HepG2 (cell line): ENCODE measurements around the gene DAD1. TPM values are rescaled to one million over a fixed set of nuclear protein-coding genes. Genes with fewer than 3 reads are reported as not detected.

Experiments used
- ELF4 ChIP-seq: sonication (generic); formaldehyde crosslinking; IDR thresholded peaks from 2 replicates; pipeline ENCODE4 v1.5.0; 2020; ENCODE audit warnings: missing genetic modification reagents, mild to moderate bottlenecking, moderate library complexity, borderline replicate concordance
- GATAD2A ChIP-seq: IDR thresholded peaks from 2 replicates; pipeline ENCODE4 v1.6.1; 2016
- HNRNPLL ChIP-seq: fragments of 200-400 bp; formaldehyde crosslinking; IDR thresholded peaks from 2 replicates; pipeline ENCODE4 v1.6.1; 2017; ENCODE audit warnings: mild to moderate bottlenecking, low read depth, low read length; ENCODE audit not compliant: poor library complexity, severe bottlenecking
- MAF1 ChIP-seq: sonication (generic); formaldehyde crosslinking; IDR thresholded peaks from 2 replicates; pipeline ENCODE4 v1.5.0; 2020; ENCODE audit warnings: missing genetic modification reagents, borderline replicate concordance
- MAZ ChIP-seq, 2 experiments: sonication (generic) in 1 of 2; formaldehyde crosslinking in 1 of 2; IDR thresholded peaks; 2 replicates each; pipeline versions ENCODE4 v1.5.0 to v1.6.1; 2012 to 2020; ENCODE audit warnings: low read depth in 2 of 2, mild to moderate bottlenecking in 2 of 2, borderline replicate concordance in 1 of 2, improper control_type of control experiment in 1 of 2, low read length in 1 of 2, missing genetic modification reagents in 1 of 2, moderate library complexity in 1 of 2
- MNT ChIP-seq: fragments of 450-650 bp; IDR thresholded peaks from 2 replicates; pipeline ENCODE4 v1.6.1; 2016
- MTA1 ChIP-seq: sonication (generic); formaldehyde crosslinking; IDR thresholded peaks from 2 replicates; pipeline ENCODE4 v1.4.0; 2020; ENCODE audit warnings: missing genetic modification reagents, mild to moderate bottlenecking, borderline replicate concordance
- PATZ1 ChIP-seq: sonication (generic); formaldehyde crosslinking; IDR thresholded peaks from 2 replicates; pipeline ENCODE4 v1.4.0; 2020; ENCODE audit warnings: missing genetic modification reagents
- PAX8 ChIP-seq: sonication (generic); formaldehyde crosslinking; IDR thresholded peaks from 2 replicates; pipeline ENCODE4 v1.8.0; 2022; ENCODE audit warnings: mild to moderate bottlenecking, missing genetic modification reagents, borderline replicate concordance
- PLSCR1 ChIP-seq: sonication (generic); formaldehyde crosslinking; IDR thresholded peaks from 2 replicates; pipeline ENCODE4 v1.5.0; 2020; ENCODE audit warnings: missing genetic modification reagents, mild to moderate bottlenecking, borderline replicate concordance
- SP2 ChIP-seq: sonication (generic); formaldehyde crosslinking; IDR thresholded peaks from 2 replicates; pipeline ENCODE4 v1.5.1; 2020; ENCODE audit warnings: mild to moderate bottlenecking, missing genetic modification reagents
- TBX3 ChIP-seq: fragments of 450-650 bp; IDR thresholded peaks from 2 replicates; pipeline ENCODE4 v1.6.1; 2017; ENCODE audit warnings: antibody characterized with exemption, mild to moderate bottlenecking, inconsistent platforms, borderline replicate concordance
- THAP11 ChIP-seq: IDR thresholded peaks from 2 replicates; pipeline ENCODE4 v1.6.1; 2016; ENCODE audit warnings: missing biosample characterization, missing genetic modification reagents
- ZFYVE20 ChIP-seq: sonication (generic); formaldehyde crosslinking; IDR thresholded peaks from 2 replicates; pipeline ENCODE4 v1.8.0; 2023; ENCODE audit warnings: low read depth, mild to moderate bottlenecking, moderate library complexity, missing genetic modification reagents, borderline replicate concordance
- ZNF18 ChIP-seq: sonication (generic); formaldehyde crosslinking; IDR thresholded peaks from 2 replicates; pipeline ENCODE4 v1.8.0; 2022; ENCODE audit warnings: mild to moderate bottlenecking, missing genetic modification reagents; ENCODE audit not compliant: insufficient replicate concordance
- ZNF235 ChIP-seq: sonication (generic); formaldehyde crosslinking; IDR thresholded peaks from 2 replicates; pipeline ENCODE4 v1.8.1; 2023; ENCODE audit warnings: mild to moderate bottlenecking, missing genetic modification reagents, borderline replicate concordance
- ZNF275 ChIP-seq: sonication (generic); formaldehyde crosslinking; IDR thresholded peaks from 2 replicates; pipeline ENCODE4 v1.8.0; 2022; ENCODE audit warnings: missing genetic modification reagents, mild to moderate bottlenecking, inconsistent platforms, borderline replicate concordance
- ZNF317 ChIP-seq: sonication (generic); formaldehyde crosslinking; IDR thresholded peaks from 2 replicates; pipeline ENCODE4 v1.5.0; 2020; ENCODE audit warnings: mild to moderate bottlenecking, missing genetic modification reagents
- ZNF446 ChIP-seq: sonication (generic); formaldehyde crosslinking; IDR thresholded peaks from 2 replicates; pipeline ENCODE4 v1.5.0; 2020; ENCODE audit warnings: mild to moderate bottlenecking, missing genetic modification reagents
- ZNF558 ChIP-seq: sonication (generic); formaldehyde crosslinking; IDR thresholded peaks from 2 replicates; pipeline ENCODE4 v1.9.0; 2022; ENCODE audit warnings: mild to moderate bottlenecking, missing genetic modification reagents, borderline replicate concordance
- ZNF569 ChIP-seq: sonication (generic); formaldehyde crosslinking; IDR thresholded peaks from 2 replicates; pipeline ENCODE4 v1.5.0; 2020; ENCODE audit warnings: mild to moderate bottlenecking, missing genetic modification reagents, moderate library complexity, borderline replicate concordance
- polyA plus RNA-seq, 8 experiments: library from polyadenylated mRNA; depleted of rRNA in 3 of 8; stranded (reverse) in 7 of 8; unstranded in 1 of 8; fragments of >200 nt; fragmentation: Illumina TruSeq in 4 of 8; extraction: Trizol in 4 of 8; gene quantifications; 2 replicates each; pipeline versions ENCODE4 v1.2.1 to v1.2.3, GENCODE V29; 2011 to 2016; ENCODE audit warnings: low read depth in 4 of 8, missing spikeins in 1 of 8, mixed read lengths in 1 of 8; ENCODE audit not compliant: insufficient read depth in 1 of 8
- total RNA-seq, 5 experiments: library from RNA; depleted of rRNA; stranded (reverse); fragments of >200 nt; fragmentation: Illumina TruSeq; extraction: Trizol; gene quantifications; 2 replicates each; pipeline ENCODE4 v1.2.3, GENCODE V29; 2016; ENCODE audit warnings: low read depth in 1 of 5

The DAD1 gene
- total and polyA plus RNA-seq, 2 of the 13 experiments (the other 11 are each of a cell fraction or from before 2014, with no cell fraction given) = 558 to 626 TPM

DNA sequence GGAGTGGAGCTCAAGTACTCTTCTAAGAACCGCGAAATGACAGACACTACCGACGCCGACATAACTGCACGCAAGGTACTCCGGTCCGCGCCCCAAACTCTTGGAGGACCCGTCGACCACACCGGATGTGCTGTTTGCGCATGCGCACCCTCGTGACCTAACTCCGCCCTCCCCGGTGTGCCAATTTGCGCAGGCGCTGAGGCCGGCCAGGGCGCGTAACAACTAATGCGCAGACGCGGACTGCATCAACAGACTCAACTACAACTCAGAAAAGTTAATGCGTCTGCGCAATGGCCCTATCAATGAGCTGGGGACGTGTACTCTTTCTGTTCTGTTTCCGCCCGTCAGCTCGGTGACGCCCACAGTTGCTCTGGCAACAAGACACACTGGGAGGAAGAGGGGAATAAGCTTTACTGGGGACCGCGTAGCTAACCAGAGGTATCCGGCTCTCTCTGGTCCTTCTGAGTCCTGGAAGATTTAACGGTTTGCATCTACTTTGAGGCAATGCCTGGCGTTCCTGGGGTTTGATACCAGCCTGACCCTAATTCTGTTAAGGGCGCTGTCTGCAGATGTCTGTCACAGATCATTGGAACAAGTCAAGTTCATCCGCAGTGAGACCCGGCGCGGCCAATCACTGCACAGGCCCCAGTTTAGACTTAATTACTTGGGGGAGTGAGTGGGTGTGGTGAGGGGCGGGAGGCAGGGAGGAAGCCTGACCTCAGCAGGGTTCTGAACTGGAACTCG, at the start of gene DAD1 (continued):
- peak; percentile 48; the same call in 1 of the 2 replicates for TF ChIP-seq SP2 (CRISPR knock-in tag)
- no peak for TF ChIP-seq ZFYVE20 (CRISPR knock-in tag)
- TF ChIP-seq ZNF317 (CRISPR knock-in tag) = no peak; the same call in 1 of the 2 replicates
- peak; percentile 82 for TF ChIP-seq MNT
- TF ChIP-seq ZNF18 (CRISPR knock-in tag) = peak; percentile 74
- TF ChIP-seq MTA1 (CRISPR knock-in tag) = no peak
- TF ChIP-seq MAF1 = no peak
- TF ChIP-seq GATAD2A = peak; percentile 52
- no peak for TF ChIP-seq TBX3
- no peak for TF ChIP-seq ZNF569
- peak; percentile 78 for TF ChIP-seq PATZ1 (CRISPR knock-in tag)
- TF ChIP-seq ELF4 (CRISPR knock-in tag) = no peak; the same call in 1 of the 2 replicates
- TF ChIP-seq ZNF235 = no peak
- peak; percentile 45; the same call in 1 of the 2 replicates for TF ChIP-seq ZNF275 (CRISPR knock-in tag)
- TF ChIP-seq THAP11 (CRISPR knock-in tag) = peak; percentile 94
- no peak for TF ChIP-seq ZNF446 (CRISPR knock-in tag)
- no peak for TF ChIP-seq PAX8
- TF ChIP-seq HNRNPLL = peak; percentile 97
- TF ChIP-seq ZNF558 = no peak
- no peak for TF ChIP-seq PLSCR1 (CRISPR knock-in tag)
- TF ChIP-seq MAZ (IDR thresholded peaks at IDR 0.05; ENCODE audit: borderline replicate concordance, low read depth, low read length) = peak; percentile 57; the same call in 1 of the 2 replicates
- TF ChIP-seq MAZ (CRISPR knock-in tag; IDR thresholded peaks at IDR 0.05; ENCODE audit: low read depth) = peak; percentile 70
